GM19239 (cell line): ENCODE measurements around the gene CSMD2.
"Not testable (repeated sequence)": the region's sequence is repeated elsewhere in the genome, so short reads cannot be mapped to it uniquely, and the experiment has no call there.

Source experiments
- DNase-seq: peaks from one replicate; pipeline ENCODE4 v3.0.0; 2011; ENCODE audit warnings: low spot score; ENCODE audit not compliant: insufficient read length
- FAIRE-seq: peaks from 2 replicates; lab custom pipeline; 2011; peaks lifted over from hg19 to GRCh38; lab: Jason Lieb, UNC

The CSMD2 gene

DNA sequence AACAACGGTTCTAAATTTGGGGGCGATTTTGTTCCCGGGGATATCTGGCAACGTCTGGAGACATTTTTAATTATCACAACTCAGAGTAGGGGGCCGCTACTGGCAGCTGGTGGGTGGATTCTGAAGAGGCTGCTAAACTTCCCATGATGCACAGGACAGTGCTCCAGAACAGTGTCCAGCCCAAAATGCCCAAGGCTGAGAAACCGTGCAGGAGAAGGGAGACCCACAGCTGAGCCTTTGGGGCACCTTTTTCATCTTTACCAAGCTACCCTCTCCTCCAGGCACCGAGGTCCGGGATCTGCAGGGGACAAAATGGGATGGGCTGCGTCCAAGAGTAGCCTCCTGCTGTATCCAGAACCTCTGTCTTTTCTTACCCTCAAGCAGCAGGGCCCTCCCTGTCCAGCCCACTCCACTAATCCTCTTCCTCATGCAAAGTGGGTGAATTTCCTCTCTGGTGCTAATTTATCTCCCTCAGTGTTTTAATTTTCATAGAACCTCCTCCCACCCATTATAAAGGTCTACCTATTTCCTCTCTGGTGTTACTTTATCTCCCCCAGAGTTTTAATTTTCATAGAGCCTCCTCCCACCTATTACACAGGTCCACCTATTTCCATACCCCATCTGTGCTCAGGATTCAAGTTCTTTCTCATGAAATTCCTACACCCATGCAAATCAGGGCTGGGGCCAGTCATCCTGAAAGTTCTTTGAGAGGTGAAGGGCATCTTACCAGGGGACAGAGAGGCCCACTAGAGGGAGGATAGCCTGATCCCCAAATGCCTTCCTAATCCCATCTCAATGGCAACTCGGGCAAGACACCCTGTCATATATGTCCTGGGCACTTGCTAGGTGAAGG lies 42.7 kb downstream of the CSMD2 start:
- FAIRE-seq: no peak

DNA sequence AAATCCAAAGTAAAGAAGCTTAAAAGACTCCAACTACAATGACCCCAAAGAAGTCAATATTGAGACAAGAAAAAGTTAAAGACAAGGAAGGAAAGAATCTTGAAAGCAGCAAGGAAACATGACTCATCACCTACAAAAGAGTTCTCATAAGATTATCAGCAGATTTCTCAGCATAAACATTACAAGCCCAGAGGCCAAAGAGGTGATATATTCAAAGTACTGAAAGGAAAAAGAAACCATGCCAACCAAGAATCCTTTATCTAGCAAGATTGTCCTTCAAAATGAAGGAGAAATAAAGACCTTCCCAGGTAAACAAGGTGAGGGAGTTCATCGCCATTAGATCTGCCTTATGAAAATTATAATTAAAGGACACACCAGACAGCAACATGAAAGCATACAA lies 49.8 kb downstream of the CSMD2 start:
- DNase-seq (no peak), FAIRE-seq (no peak)

More for the DNA sequence above, 42.7 kb downstream of the CSMD2 start:
- no peak for DNase-seq

- FAIRE-seq: no peak
- no peak for DNase-seq
Observed at GRCh38 chr1:34113887-34114286, 51.1 kb downstream of the CSMD2 start.

- DNase-seq (no peak), FAIRE-seq (no peak)
Observed at GRCh38 chr1:34113362-34113761, 51.7 kb downstream of the CSMD2 start.

DNA sequence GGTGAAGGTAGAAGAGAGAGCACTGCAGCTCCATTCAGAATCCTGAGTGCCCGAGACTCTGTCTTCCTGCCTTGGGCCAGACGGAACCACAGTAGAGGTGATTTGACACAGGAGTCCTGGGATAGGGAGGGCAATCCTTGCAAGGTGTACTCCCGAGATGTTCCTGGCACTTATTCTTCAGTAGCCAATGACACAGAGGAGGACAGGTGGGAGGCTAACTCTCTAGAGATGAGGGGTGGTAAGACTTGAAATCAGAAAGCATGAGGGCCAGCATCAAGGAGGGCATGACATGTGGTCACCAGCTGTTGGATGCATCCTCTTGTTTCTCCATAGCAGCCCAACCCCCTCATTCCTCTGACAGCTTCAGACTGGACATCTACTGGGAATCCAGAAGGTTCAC lies 56.3 kb downstream of the CSMD2 start:
- no peak for DNase-seq

DNA sequence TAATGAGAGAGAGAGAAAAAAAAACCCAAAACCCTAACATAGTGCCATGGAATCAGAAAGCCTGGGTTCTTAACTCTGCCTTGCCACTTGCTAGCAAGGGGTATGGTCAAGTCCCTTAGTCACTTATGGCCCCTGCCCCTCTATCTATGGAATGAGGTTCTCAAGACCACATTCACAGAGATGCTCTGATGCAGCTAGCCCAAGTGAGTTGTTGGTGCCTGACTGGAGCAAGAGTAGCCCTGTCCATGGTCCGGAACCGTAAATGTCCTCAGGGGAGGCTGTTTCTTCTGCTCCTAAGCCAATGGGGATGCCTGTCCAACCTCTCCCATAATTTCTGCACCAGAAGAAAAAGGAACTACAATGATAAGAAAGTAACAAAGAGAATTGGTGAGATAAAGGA lies 56.8 kb downstream of the CSMD2 start:
- DNase-seq: no peak
- FAIRE-seq: no peak

More for the DNA sequence above, 56.3 kb downstream of the CSMD2 start:
- FAIRE-seq: no peak

DNA sequence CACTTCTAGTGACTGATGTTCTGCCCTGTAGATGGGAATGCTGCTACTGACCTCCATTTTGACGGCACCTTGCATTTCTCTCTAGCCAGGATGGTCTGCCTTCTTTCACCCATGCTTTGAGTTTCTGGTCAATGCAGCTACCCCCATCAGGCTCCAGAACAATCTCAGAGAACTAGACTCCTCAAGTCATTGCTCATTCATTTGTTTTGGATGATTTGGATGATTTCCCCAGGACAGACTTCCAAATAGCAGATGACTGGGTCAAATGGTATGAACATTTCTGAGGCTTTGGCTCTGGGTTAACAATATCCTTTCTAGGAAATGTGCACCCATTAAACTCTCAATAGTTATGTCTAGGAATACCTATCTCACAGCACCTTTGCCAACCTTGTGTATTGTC lies 63.9 kb downstream of the CSMD2 start:
- no peak for DNase-seq
- FAIRE-seq: no peak

DNA sequence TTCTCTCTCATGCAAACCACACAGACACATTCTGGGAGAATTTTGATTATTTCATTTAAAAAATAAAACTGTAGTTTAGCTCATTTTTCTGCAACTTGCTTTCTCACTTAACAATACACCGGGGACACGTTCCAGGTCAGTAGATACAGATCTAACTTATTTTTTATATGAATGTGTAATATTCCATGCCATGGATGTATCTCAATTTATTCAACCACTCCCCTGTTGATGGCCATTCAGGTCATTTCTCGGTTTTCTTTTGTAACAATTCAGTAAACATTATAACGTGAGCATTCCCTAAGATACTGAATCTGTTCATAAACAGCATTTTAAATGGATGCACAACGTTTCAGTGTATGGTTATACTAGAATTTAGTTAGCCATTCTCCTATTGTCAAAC lies 64.7 kb downstream of the CSMD2 start:
- FAIRE-seq: no peak

GRCh38 chr1:34092399-34092798 lies 72.6 kb downstream of the CSMD2 start:
- not testable (repeated sequence) for FAIRE-seq, DNase-seq

More for the DNA sequence above, 64.7 kb downstream of the CSMD2 start:
- DNase-seq: no peak

- FAIRE-seq (no peak), DNase-seq (no peak)
Observed at GRCh38 chr1:34089731-34090130, 75.3 kb downstream of the CSMD2 start.

DNA sequence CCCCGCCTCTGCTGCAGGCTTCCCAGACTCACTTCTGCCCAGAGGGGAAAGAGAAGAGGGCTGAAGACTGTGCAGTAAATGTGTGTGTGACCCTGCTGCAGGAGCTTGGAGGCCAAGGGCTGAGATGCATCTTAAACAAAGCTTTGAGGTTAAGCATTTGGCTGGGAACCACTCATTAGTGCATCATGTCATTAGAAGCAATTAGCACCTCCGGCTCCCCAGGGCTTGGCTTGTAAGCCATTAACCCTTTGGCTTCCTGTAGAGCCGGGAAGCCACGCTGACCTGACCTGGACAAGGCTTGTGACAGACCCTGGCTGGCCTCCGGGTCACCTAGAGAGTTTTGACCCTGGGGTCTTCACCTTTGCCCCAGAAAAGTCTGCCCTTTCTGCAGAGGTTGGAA lies 77.0 kb downstream of the CSMD2 start:
- no peak for DNase-seq
- no peak for FAIRE-seq

GRCh38 chr1:34086561-34086960 lies 78.5 kb downstream of the CSMD2 start:
- DNase-seq (no peak), FAIRE-seq (no peak)

- FAIRE-seq (no peak), DNase-seq (no peak)
Observed at GRCh38 chr1:34083974-34084373, 81.1 kb downstream of the CSMD2 start.

DNA sequence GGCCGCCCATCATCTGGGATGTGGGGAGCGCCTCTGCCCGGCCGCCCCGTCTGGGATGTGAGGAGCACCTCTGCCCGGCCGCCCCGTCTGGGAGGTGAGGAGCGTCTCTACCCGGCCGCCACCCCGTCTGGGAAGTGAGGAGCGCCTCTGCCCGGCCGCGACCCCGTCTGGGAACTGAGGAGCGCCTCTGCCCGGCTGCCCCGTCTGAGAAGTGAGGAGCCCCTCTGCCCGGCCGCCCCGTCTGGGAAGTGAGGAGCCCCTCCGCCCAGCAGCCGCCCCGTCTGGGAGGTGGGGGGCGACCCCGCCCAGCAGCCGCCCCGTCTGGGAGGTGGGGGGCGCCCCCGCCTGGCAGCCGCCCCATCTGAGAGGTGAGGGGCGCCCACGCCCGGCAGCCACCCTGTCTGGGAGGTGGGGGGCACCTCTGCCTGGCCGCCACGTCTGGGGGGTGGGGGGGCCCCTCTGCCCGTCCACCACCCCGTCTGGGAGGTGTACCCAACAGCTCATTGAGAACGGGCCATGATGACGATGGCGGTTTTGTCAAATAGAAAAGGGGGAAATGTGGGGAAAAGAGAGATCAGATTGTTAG lies 82.9 kb downstream of the CSMD2 start:
- not testable (repeated sequence) for DNase-seq, FAIRE-seq

DNA sequence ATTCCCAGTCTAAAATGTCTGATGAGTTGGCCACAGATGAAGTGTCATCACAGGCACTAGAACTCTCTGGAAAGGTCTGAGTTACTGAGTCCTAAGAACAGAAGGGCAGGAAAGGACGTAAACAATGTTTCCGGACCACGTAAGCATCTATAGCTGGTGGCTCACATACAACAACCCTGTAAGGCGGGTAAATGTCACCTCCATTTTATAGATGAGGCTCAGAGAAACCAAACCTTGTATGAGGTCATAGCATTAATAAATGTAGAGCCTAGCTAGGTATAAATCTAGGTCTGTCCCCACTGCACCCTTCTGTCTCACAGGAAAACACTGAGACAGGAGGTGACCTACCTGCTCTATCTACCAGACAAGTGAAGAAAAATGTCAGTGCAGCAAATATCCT lies 86.6 kb downstream of the CSMD2 start:
- DNase-seq (no peak), FAIRE-seq (no peak)

DNA sequence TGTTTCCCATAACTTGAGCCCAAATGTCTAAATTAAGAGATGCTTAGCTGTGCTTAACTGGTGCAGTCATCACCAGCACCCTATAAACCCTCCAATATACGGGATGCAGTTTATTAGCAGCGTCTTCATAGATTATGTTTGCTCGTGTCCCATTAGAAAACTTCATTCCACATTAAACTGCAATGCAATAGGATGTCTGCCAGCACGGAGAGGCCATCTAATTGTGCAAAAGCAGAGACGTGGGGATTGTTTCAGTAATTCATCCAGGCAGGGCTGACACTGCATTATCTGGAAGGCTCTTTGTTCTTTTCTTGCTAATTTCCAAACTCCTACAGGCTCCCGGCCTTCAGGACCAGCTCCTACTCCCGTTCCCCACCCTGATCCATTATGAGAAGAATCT lies 89.5 kb downstream of the CSMD2 start:
- FAIRE-seq: no peak
- DNase-seq: no peak

DNA sequence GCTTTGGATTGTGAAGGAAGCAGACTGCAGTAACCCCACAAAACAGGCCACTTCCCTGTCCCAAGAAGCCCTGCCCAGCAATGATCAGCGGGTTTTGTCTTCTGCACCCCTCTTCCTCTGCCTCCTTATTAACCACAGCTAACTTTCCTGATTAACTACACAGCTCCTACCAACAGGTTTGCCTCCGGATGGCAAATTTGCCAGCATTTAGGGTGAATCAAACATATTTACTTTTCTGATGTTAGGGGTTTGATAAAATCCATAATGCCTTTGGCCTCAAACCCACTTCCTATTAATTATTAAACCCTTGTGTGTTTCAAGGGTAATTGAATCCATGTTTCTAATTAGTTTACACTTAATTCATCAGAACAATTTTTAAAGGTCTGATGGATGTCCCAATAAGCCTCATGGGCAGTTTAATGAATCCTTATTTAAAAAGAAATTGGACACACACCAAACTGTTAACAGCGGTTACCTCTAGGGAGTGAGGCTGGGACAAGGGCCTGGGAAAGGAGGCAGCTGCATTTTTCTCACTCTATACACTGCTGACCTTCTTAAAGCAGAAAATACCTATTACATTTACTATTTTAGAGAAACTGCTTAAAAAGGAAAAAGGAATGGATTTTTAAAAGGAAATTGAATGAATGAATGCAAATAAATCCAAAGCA lies 91.9 kb downstream of the CSMD2 start:
- FAIRE-seq: no peak
- DNase-seq: no peak

- no peak for FAIRE-seq
- no peak for DNase-seq
Observed at GRCh38 chr1:34070201-34070836, 94.7 kb downstream of the CSMD2 start.

- FAIRE-seq (no peak), DNase-seq (no peak)
Observed at GRCh38 chr1:34066981-34067603, 97.9 kb downstream of the CSMD2 start.

- DNase-seq (no peak), FAIRE-seq (no peak)
Observed at GRCh38 chr1:34066166-34066565, 98.9 kb downstream of the CSMD2 start.
